Testis (tissue), 2 donors: ENCODE results near the gene DPP6.

Source experiments
- CTCF ChIP-seq, 3 experiments: fragments of 450-650 bp in 2 of 3; fragments of 200-600 bp in 1 of 3; sonication (generic) in 1 of 3; IDR thresholded peaks; one replicate each; pipeline ENCODE4 v1.5.1; 2016 to 2019; ENCODE audit warnings: antibody characterized with exemption in 3 of 3, mild to moderate bottlenecking in 2 of 3, moderate library complexity in 1 of 3
- POLR2A ChIP-seq: fragments of 450-650 bp; IDR thresholded peaks from one replicate; pipeline ENCODE4 v1.6.1; 2017; ENCODE audit warnings: antibody characterized with exemption, mild to moderate bottlenecking, moderate library complexity

- TF ChIP-seq CTCF (IDR thresholded peaks at IDR 0.05): no peak
- no peak for TF ChIP-seq POLR2A
Measured at GRCh38 chr7:154729056-154729455, 676.9 kb downstream of the DPP6 start.
